Upper lobe of right lung (tissue), 1 donor: ENCODE measurements around the gene CA10. TPM values are rescaled to one million over a fixed set of nuclear protein-coding genes. Genes with fewer than 3 reads are reported as not detected.

ENCODE experiments used
- ATAC-seq: fragments of 200-7000 bp; cut with Tn5 transposase; one replicate; pipeline ENCODE4 v1.9.1; 2020; ENCODE audit warnings: mild to moderate bottlenecking, moderate library complexity
- DNase-seq: peaks from one replicate; pipeline ENCODE4 v3.0.0-alpha.2; 2020
- H3K27ac ChIP-seq: fragments of 200-600 bp; one replicate; pipeline ENCODE4 v1.8.0; 2022
- H3K27me3 ChIP-seq: fragments of 200-600 bp; one replicate; pipeline ENCODE4 v1.8.0; 2022; ENCODE audit warnings: mild to moderate bottlenecking
- H3K36me3 ChIP-seq: fragments of 200-600 bp; one replicate; pipeline ENCODE4 v1.8.0; 2022
- H3K4me1 ChIP-seq: fragments of 200-600 bp; one replicate; pipeline ENCODE4 v1.8.0; 2022
- H3K4me3 ChIP-seq: fragments of 200-600 bp; one replicate; pipeline ENCODE4 v1.8.0; 2022; ENCODE audit warnings: mild to moderate bottlenecking
- H3K9me3 ChIP-seq: fragments of 200-600 bp; one replicate; pipeline ENCODE4 v1.8.0; 2022
- CTCF ChIP-seq: fragments of 200-600 bp; IDR thresholded peaks from one replicate; pipeline ENCODE4 v1.8.0; 2022; ENCODE audit warnings: antibody characterized with exemption
- intact Hi-C: fragments of 100-400 bp; cut with DNase I; formaldehyde crosslinking; loops from one replicate; pipeline ENCODE4 v1.11.0; 2022
- total RNA-seq: library from RNA; stranded (reverse); fragmentation: NEBNext Ultra II Directional; extraction: Animal tissue kit (Norgen Biotek cat#: 25700); gene quantifications from one replicate; pipeline ENCODE4 v1.2.1, GENCODE V29; 2021
- donor health status: DM: no; HTN: yes; CAD: no; lungs with severe emphysema.

The CA10 gene
- total RNA-seq, 1 donor from 2014 or later: not detected

- intact Hi-C loops: loop anchor here (5.0 kb wide), 1 partner anchor 339 kb away; no protein-coding TSS in a partner anchor
- no peak for DNase-seq
- no peaks in the 10 kb centered on the region for H3K9me3 ChIP-seq
- TF ChIP-seq CTCF: no peak
- no peaks in the 10 kb centered on the region for H3K27me3 ChIP-seq
- no peaks in the 10 kb centered on the region for H3K4me1 ChIP-seq
- no peaks in the 10 kb centered on the region for H3K36me3 ChIP-seq
- no peak overlapping the region for H3K4me3 ChIP-seq
- ATAC-seq: no peak
- no peak overlapping the region for H3K27ac ChIP-seq
Observed at GRCh38 chr17:51768706-51769105, 389.8 kb downstream of the CA10 start.

GRCh38 chr17:51767287-51767686, 391.2 kb downstream of the CA10 start:
- TF ChIP-seq CTCF: no peak
- no peaks in the 10 kb centered on the region for H3K27me3 ChIP-seq
- ATAC-seq (no peak), DNase-seq (no peak)
- H3K4me3 ChIP-seq: no peak overlapping the region
- intact Hi-C loops: loop anchor here (5.0 kb wide), 1 partner anchor 340 kb away; no protein-coding TSS in a partner anchor
- H3K4me1 ChIP-seq: no peaks in the 10 kb centered on the region
- H3K27ac ChIP-seq: no peak overlapping the region
- H3K9me3 ChIP-seq: no peaks in the 10 kb centered on the region
- no peaks in the 10 kb centered on the region for H3K36me3 ChIP-seq

GRCh38 chr17:51765282-51766135, 393.0 kb downstream of the CA10 start:
- Histone ChIP-seq H3K9me3 (no peaks in the 10 kb centered on the region), H3K27me3 (no peaks in the 10 kb centered on the region), H3K4me3 (no peak overlapping the region), H3K4me1 (no peaks in the 10 kb centered on the region), H3K36me3 (no peaks in the 10 kb centered on the region), H3K27ac (no peak overlapping the region)
- intact Hi-C loops: loop anchor here (5.0 kb wide), 1 partner anchor 342 kb away; no protein-coding TSS in a partner anchor
- DNase-seq: no peak
- TF ChIP-seq CTCF: no peak
- no peak for ATAC-seq

- no peaks in the 10 kb centered on the region for H3K36me3 ChIP-seq
- no peak overlapping the region for H3K4me3 ChIP-seq
- H3K9me3 ChIP-seq: no peaks in the 10 kb centered on the region
- H3K27me3 ChIP-seq: no peaks in the 10 kb centered on the region
- peak; percentile 78 for TF ChIP-seq CTCF
- ATAC-seq: peak; percentile 95
- H3K4me1 ChIP-seq: no peaks in the 10 kb centered on the region
- intact Hi-C loops: no loop called here
- no peak for DNase-seq
- no peak overlapping the region for H3K27ac ChIP-seq
Observed at GRCh38 chr17:51764387-51764971, 394.0 kb downstream of the CA10 start.

- intact Hi-C loops: no loop called here
- TF ChIP-seq CTCF: no peak
- Histone ChIP-seq H3K27ac (no peak overlapping the region), H3K4me3 (no peak overlapping the region), H3K9me3 (no peaks in the 10 kb centered on the region), H3K36me3 (no peaks in the 10 kb centered on the region), H3K4me1 (no peaks in the 10 kb centered on the region), H3K27me3 (no peaks in the 10 kb centered on the region)
- no peak for ATAC-seq
- no peak for DNase-seq
Observed at GRCh38 chr17:51763058-51763457, 395.5 kb downstream of the CA10 start.
